ENCODE data around the gene WNT7B.

WNT7B gene

DNA sequence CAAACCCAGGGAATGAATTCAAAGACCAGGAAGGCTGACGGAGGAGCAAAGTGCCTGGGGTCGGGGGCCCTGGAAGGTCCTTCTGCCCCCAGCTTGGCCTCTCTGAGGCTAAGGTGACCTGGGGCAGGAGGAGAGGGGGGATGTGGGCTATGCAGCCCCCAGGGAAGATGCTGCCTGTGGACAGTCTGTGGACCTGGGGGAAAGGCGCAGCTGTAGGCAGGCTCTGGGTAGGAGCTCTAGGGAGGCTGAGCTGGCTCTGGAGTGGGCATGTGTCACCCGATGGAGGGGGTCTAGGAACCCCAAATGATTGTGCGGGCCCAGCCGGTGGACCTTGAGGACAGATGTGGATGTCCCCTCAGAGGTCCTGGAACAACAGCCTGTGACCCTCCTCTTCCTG is 42.8 kb downstream of the WNT7B start:
- no peak for TF ChIP-seq ZNF274 (IDR thresholded peaks at IDR 0.05; ENCODE audit: low read depth, low read length)
- H3K4me3 ChIP-seq (ENCODE audit: low read length): no peak overlapping the region

DNA sequence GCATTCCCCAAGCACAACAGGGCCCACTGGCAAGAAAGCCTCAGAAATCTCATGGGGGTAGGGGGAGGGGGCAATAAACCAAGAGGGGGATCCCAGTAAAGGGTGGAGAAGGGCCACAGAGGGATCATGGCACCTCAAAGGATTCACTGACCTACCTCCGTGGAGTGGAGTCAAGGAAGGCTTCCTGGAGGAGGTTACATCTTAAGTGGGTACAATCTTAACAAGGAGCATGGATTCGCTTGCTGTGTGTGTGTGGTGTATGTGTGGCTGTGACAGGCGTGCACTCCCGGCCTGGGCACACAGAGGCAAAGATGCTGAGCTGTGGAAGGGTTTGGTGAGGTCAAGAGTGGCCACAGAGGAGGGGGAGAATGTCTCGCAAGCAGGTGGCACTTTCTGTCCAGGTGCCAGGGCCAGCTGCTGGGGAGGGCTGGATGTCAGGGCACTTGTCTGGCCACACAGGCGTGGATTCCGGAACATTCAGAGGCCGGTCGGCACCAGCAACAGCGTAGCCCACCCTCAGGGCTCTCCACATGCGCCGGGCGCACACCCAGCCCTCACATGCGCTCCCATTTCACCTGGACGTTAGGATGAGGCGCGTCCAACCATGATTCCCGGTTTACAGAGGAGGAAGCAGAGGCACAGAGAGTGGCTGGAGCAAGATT is 43.3 kb downstream of the WNT7B start:
- TF ChIP-seq ZNF274 (IDR thresholded peaks at IDR 0.05; ENCODE audit: low read depth, low read length): no peak
- no peak overlapping the region for H3K4me3 ChIP-seq (ENCODE audit: low read length)

DNA sequence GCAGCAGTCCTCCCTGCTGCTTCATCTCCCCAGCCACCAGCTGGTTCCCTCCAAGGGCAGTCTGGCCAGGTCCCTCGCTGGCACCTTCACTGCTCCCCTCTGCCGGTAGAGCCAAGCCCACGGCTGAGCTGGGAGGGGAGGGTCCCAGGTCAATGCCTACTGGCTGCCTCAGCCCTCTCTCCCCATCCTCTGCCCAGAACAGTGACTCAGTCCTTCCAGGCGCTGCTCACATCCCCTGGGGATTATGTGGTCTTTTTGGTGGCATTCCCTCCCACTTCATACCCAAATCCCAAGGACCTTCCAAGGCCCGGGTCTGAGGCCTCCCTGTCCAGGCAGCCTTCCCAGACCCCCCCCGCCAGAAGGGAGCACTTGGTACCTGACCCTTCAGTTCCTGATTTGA is 44.9 kb downstream of the WNT7B start:
- H3K4me3 ChIP-seq (ENCODE audit: low read length): no peak overlapping the region
- TF ChIP-seq ZNF274 (IDR thresholded peaks at IDR 0.05; ENCODE audit: low read depth, low read length): no peak

DNA sequence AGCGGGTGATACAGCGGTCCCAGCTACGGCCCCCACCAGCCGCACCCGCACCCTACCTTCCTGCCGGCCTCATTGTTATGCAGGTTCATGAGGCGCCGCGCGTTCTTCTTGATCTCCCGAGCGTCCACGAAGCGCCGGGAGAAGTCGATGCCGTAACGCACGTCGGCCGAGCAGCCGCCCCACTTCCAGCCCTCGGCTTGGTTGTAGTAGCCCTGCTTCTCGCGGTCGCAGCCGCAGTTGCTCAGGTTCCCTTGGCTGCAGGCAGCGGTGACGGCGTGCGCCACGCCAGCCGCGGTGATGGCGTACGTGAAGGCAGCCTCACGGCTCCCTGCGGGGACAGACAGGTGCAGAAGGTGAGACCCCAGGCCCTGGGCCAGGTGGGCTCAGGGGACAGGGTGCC is 45.9 kb downstream of the WNT7B start:
- H3K4me3 ChIP-seq (ENCODE audit: low read length): no peak overlapping the region
- no peak for TF ChIP-seq ZNF274 (IDR thresholded peaks at IDR 0.05; ENCODE audit: low read depth, low read length)

DNA sequence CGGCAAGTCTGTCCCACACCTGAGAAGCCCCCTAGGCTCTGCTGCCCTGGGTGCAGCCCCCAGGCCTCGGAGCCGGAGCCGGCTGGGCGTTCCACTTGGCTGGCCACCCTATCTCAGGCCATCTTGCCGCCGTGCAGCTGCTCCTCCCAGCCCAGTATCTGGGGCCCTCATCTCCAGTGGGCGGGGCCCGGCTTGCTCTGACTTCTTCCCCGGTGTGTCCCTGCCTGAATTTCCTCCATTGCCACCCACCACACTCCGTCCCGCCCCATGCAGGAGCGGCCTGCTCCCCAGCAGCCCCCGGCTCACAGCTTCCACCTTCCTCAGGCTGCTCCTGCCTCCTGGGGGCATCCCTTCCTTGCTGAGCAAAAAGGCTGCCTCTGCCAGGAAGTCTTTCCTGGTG is 46.6 kb downstream of the WNT7B start:
- no peak overlapping the region for H3K4me3 ChIP-seq (ENCODE audit: low read length)
- no peak for TF ChIP-seq ZNF274 (IDR thresholded peaks at IDR 0.05; ENCODE audit: low read depth, low read length)

DNA sequence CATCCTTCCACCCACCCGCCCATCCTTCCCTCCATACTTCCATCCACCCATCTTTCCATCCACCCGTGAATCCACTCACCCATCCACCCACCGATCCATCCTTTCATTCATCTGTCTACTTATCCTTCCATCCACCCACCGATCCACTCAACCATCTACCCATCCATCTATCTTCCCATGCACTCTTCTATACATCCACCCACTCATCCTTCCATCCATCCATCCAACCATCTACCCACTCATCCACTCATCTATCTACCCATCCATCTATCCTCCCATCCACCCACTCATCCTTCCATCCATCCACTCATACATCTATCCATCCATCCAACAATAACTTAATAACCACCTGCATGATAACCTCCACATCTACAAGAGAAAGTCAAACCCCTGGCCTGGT is 47.3 kb downstream of the WNT7B start:
- no peak for TF ChIP-seq ZNF274 (IDR thresholded peaks at IDR 0.05; ENCODE audit: low read depth, low read length)
- H3K4me3 ChIP-seq (ENCODE audit: low read length): no peak overlapping the region

DNA sequence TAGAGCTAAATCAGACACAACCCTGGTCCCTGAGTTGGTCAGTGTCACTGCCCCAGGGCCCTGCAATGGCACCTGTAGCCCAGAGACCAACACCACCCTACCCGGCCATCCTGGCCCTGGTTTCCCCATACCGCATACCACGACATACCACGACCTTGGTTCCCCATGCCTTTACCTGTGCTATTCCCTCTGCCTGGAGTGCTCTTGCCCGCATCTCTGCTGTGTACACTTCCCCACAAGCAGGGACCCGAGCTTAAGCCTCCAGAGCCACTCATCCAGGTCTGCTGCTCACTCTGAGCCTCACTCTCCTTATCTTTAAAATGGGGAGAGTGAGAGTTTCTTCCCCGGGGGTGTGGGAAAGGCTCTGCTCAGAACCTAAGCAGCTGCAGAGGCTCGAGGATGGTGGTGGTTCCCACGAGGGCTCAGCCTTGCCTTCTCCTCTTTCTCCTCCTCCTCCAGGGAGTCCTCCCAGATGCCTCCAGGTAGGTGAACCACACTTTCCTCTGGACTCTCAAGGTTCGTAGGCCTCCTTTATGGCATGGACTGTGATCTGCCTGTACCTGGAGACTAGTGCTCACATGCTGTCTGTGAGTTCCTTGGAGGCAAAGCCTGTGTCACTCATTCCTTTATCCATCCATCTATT is 48.1 kb downstream of the WNT7B start:
- no peak overlapping the region for H3K4me3 ChIP-seq (ENCODE audit: low read length)

DNA sequence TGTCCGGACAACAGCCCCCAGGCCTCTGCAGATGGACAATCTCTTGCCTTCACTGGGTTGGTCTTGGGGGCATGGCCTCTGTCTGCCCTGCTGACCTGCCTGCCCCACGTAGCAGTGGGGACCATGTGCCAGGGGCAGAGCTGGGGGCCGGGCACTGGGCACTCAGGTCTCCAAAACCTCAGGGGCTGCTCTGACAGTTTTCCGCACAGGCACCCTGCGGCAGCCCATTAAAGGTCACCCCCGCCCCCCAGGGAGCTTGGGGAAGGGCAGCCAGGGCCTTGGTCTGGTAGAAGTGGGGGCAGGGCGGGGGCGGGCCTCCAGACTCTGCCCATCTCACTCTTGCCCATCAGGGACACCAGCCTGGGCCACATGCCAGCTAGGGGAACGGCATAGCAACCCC is 49.9 kb downstream of the WNT7B start:
- H3K4me3 ChIP-seq (ENCODE audit: low read length): no peak overlapping the region
- no peak for TF ChIP-seq ZNF274 (IDR thresholded peaks at IDR 0.05; ENCODE audit: low read depth, low read length)

More for the DNA sequence above, 48.1 kb downstream of the WNT7B start:
- TF ChIP-seq ZNF274 (IDR thresholded peaks at IDR 0.05; ENCODE audit: low read depth, low read length): no peak

DNA sequence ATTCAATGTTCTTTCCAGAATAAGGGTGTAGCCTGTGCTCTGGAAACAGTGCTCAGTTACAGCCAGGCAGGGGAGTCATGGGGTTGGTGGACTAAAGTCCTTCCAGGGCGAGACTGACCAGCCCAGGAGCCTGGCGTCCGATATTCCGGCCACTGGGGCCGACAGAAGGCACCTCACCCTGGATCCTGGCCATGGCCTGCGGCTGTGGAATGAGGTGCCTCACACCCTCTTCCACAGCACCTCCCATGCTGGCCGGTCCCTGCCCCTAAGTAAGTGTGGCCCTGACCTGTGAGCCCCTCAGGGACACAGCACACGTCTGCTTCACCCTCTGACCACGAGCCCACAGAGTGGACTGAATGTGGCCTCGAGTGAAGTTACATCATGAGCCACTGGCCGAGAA is 50.5 kb downstream of the WNT7B start:
- H3K4me3 ChIP-seq (ENCODE audit: low read length): no peak overlapping the region
- TF ChIP-seq ZNF274 (IDR thresholded peaks at IDR 0.05; ENCODE audit: low read depth, low read length): no peak

DNA sequence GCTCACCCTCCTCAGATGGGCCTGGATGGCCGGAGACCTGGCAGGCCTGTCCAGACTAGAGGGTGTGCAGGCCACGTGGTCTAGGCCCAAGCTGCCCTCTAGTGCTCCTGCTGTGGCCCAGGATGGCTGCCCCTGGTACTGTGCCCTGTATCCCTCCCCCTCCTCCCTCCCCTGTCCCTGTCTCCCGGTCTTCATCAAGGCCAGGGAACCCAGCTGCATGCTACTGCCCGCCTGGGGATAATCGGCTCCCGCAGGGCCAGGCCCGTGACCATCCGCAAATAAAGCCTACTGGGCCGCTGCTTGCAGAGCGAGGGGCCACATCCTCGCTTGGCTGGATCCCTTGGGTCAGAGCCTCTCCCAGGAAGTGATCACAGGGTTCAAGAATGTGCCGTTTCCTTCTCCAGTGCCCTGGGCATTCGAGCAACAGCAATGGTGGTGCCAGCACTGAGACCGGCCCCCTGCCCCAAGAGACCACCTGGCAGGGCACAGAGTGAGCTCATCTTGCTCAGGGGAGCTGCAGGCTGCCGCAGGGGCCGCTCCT is 51.1 kb downstream of the WNT7B start:
- H3K4me3 ChIP-seq (ENCODE audit: low read length): no peak overlapping the region
- TF ChIP-seq ZNF274 (IDR thresholded peaks at IDR 0.05; ENCODE audit: low read depth, low read length): no peak

DNA sequence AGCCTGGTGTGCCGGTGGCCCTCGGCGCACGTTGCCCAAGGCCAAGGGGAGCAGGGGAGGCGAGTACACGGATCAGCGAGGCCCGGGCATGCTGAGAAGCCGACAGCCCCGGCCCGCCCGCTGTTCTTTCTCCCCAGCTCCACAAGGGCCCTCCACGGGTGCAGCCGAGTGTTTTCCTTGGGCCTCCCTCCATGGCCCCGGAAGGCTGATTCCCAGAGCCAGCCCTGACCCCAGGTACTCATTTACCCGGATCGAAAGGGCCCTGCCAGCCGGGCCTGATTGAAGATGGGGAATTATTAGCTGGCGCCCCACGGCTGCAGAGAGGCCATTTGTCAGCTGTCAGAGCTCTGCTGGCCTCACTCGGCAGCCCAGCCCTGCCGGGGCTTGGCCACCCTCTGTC is 53.1 kb downstream of the WNT7B start:
- H3K4me3 ChIP-seq (ENCODE audit: low read length): no peak overlapping the region
- no peak for TF ChIP-seq ZNF274 (IDR thresholded peaks at IDR 0.05; ENCODE audit: low read depth, low read length)

DNA sequence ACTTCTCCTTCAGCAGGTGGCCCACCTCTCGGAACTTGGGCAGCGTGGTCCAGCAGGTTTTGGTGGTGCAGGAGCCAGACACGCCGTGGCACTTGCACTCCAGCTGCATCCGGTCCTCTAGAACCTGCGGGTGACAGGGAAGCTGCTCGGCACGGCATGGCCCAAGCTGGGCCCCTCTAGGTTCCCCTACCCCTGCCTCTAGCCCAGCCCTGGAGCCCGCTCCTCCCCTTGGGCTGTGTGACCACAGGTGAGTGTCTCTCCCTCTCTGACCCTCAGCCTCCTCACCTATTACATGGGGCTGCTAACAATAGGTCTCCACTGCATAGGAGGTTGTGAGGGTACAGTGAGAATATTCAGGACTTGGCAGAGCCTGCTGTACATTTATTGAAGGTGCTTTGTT is 53.8 kb downstream of the WNT7B start:
- no peak overlapping the region for H3K4me3 ChIP-seq (ENCODE audit: low read length)
- no peak for TF ChIP-seq ZNF274 (IDR thresholded peaks at IDR 0.05; ENCODE audit: low read depth, low read length)

DNA sequence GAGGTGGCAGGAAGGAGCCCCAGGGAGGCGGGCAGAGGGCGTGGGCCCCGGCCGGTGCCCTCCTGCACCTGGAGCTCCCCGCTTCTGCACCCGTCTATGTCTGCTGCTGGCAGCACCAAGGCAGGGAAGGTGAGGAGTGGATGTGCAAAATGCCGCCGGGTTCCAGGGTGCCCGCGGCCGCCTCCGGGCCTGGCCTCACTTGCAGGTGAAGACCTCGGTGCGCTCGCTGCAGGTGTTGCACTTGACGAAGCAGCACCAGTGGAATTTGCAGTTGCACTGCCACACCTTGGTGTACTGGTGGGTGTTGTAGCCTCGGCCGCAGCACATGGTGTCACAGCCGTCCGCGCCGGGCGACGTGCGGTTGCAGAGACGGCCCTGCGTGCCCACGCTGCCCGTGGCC is 54.3 kb downstream of the WNT7B start:
- TF ChIP-seq ZNF274 (IDR thresholded peaks at IDR 0.05; ENCODE audit: low read depth, low read length): no peak
- H3K4me3 ChIP-seq (ENCODE audit: low read length): no peak overlapping the region

DNA sequence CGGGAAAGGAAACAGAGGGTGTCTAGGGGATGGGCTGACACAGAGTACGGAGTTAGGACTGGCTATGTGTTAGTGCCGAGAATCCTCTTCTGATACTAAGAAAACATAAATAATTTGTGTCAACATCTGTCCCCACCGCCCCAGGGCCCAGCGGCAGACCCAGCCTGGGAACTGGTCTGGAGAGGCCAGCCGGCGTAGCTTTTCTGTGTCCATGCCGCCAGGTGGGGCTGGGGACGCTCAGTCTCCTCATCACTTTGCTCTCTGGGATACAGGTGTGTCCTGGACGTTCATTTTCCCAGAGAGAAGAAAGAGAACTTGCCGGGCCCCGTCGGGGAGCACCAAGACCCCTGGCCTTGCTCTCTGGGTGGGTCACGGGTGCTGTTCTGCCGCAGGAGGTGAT is 54.7 kb downstream of the WNT7B start:
- no peak overlapping the region for H3K4me3 ChIP-seq (ENCODE audit: low read length)
- TF ChIP-seq ZNF274 (IDR thresholded peaks at IDR 0.05; ENCODE audit: low read depth, low read length): no peak

DNA sequence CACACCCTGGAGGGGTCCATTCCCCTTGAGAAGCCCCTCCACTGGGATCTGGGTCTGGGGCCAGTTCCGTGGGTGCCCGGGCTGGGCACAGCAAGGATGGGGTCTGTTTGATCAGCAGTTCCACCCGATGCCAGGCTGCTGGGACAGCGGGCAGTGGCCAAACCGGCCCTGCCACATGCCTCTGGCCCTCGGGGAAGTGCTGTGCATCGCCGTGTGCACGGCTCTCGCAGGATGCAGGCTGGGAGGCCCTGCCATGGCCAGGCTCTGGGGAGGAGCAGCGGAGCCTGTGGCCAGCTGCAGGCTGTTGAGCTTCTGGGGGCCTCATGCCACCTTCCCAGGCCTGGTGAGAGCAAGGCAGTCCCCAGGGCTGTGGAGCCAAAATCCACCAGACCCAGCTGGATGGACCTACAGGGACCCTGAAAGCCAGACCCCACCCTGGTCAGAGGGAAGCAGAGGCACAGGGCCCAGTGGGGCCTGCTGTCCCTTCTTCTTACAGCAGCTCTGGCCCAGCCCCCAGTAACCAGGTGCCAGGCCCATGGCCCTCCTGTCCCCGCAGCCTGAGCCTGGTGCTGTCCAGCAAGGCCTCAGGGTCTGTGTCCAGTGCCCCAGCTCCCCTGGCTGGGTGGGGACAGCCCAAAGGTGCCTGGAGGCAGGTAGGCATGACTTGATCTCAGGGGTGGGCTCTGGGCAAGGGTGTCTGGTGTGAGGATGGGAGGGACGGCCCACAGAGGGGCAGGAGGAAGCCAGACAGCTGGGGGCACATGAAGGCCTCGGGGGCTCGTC is 57.3 kb downstream of the WNT7B start:
- no peak for TF ChIP-seq ZNF274 (IDR thresholded peaks at IDR 0.05; ENCODE audit: low read depth, low read length)
- H3K4me3 ChIP-seq (ENCODE audit: low read length): no peak overlapping the region

Data from GM08714 (cell line).